ENCODE results near the gene PTPN23. TPM values are rescaled to one million over a fixed set of nuclear protein-coding genes. Genes with fewer than 3 reads are reported as not detected.

PTPN23 gene
- total and polyA plus RNA-seq, 9 of the 15 experiments (the other 6 are each of a cell fraction or from before 2014, with no cell fraction given), result 0.41 to 58.7 (median 7.2) TPM

- TF ChIP-seq RREB1 (CRISPR knock-in tag; IDR thresholded peaks at IDR 0.05) (no peak), ZFP91 (CRISPR knock-in tag; IDR thresholded peaks at IDR 0.05) (no peak), ZBTB34 (CRISPR knock-in tag; IDR thresholded peaks at IDR 0.05) (no peak), E2F5 (CRISPR knock-in tag; IDR thresholded peaks at IDR 0.05) (no peak), PRMT5 (CRISPR knock-in tag; IDR thresholded peaks at IDR 0.05) (no peak), RBM34 (IDR thresholded peaks at IDR 0.05; ENCODE audit: borderline replicate concordance, insufficient read depth, low read length) (no peak), BACH1 (tag; IDR thresholded peaks at IDR 0.05) (no peak)
Measured at GRCh38 chr3:47340866-47341265, 40.0 kb upstream of the PTPN23 start (continued).
